Fibroblast of the aortic adventitia (primary cell): ENCODE data around the gene FOXO6. TPM values are rescaled to one million over a fixed set of nuclear protein-coding genes. Genes with fewer than 3 reads are reported as not detected.

Experiments used
- DNase-seq: peaks from one replicate; pipeline ENCODE4 v3.0.0-alpha.2; 2010; ENCODE audit warnings: low read depth
- H3K4me3 ChIP-seq: 2 replicates; pipeline ENCODE4 v1.5.1; 2011; ENCODE audit warnings: low read depth, mild to moderate bottlenecking, control low read depth, low read length, moderate library complexity
- CTCF ChIP-seq: IDR thresholded peaks from 2 replicates; pipeline ENCODE4 v1.5.1; 2011; ENCODE audit warnings: mild to moderate bottlenecking, low read length, control low read depth, inconsistent platforms; ENCODE audit not compliant: insufficient read depth
- total RNA-seq: library from RNA; depleted of rRNA; stranded (reverse); fragments of >200 nt; gene quantifications from 2 replicates; pipeline ENCODE4 v1.2.3, GENCODE V29; 2012; ENCODE audit warnings: low replicate concordance

Gene FOXO6
- total RNA-seq, 1 donor = not detected

DNA sequence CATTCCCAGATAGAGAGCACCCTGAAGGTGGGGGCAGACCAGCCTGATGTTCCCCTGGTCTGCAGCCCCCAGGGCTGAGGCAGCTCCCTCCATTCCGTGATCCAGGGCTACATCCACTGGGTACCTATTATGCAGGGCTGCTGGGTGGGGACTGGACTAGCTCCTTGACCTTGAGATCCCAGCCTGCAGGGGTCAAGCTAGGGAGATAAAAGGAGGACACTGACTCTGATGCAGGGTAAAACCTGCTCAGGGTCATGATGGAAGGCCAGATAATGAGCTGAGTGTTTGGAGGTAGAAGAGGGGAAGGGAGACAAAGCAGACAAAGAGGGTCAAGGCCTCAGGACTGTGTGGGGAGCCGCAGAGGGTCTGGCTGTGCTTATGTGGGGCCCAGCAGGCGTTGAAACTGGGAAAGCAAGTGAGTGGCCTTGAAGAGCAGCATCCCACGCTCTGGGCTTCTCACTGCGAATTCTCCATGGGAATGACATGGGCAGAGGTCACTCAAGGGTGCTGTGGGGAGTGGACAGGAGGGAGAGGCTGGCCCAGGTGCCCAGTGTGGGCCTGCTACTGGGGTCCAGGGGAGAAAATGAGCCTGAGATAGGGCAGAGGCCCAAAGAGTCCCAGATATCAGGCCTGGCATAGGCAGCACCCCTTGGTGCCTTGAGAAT, 9.7 kb downstream of the FOXO6 start:
- TF ChIP-seq CTCF = no peak
- no peak for DNase-seq

DNA sequence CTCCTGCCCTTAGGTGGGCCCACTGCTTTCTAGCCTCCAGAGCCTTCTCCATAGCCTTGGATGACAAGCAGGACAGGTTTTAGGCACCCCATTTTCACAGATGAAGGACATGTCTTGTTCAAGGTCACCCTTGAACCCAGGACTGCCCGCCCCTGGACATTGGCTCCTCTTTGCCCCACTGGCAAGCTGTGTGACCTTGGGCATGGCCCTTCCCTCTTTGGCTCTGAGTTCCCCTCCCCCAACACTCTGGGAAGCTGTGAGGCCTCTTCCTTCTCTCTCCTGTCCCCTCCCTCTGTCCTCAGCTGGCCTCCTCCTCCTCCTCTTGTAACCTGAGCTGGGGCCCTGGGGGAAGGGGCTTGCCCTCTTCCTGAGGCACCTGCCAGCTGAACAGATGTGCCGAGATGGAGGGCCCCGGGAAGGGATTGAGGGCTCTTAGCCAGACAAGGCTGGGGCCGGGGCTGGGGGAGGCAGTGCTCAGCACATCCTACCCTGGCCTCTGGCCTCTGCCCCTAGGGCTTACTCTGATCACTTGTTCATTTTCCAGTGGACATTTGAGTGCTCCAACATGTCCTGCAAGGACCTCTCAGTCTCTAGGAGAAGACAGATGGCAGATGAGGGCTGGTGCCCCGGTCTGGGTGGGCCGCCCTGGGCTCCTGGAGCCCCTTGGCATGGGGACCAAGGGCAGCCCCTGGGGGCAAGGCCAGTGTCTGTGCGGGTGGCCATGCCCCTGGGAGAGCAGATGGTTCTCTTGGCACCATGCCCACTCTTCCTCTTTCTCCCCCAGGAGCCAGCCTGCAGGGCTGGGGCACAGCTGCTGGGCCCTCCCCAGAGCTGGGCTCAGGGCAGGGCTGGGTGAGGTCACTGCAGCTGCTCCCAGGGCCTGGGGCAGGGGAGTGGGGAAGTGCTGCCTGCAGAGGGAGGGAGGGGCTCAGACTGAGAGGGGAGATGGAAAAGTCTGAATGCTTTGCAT, 10.7 kb downstream of the FOXO6 start:
- no peak overlapping the region for H3K4me3 ChIP-seq
- no peak for TF ChIP-seq CTCF
- DNase-seq = no peak

More for the DNA sequence above, 9.7 kb downstream of the FOXO6 start:
- no peak overlapping the region for H3K4me3 ChIP-seq

- DNase-seq = no peak
- H3K4me3 ChIP-seq = no peak overlapping the region
- TF ChIP-seq CTCF = no peak
Measured at GRCh38 chr1:41372600-41372993, 11.4 kb downstream of the FOXO6 start.

DNA sequence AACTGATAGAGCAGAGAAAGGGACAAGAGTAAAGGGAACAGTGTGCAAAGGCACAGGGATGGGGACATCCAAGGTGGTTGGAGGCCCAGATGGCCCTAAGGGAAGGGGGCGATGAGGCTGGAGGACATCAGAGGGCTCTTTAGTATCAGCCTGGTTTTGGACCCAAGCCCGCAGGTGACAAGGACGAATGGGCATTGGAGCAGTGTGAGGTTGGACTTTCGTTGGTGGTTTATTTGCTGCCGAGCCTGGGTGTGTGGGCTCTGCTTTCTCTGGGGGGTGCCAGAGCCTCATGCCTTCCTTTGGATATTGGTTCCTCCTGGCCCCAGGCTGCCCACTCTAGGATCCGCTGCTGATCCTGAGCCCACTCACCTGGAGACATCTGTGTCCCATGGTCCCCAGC, 12.1 kb downstream of the FOXO6 start:
- TF ChIP-seq CTCF = no peak
- no peak for DNase-seq
- no peak overlapping the region for H3K4me3 ChIP-seq

GRCh38 chr1:41374711-41375110, 13.5 kb downstream of the FOXO6 start:
- TF ChIP-seq CTCF = no peak
- H3K4me3 ChIP-seq = no peak overlapping the region
- no peak for DNase-seq

DNA sequence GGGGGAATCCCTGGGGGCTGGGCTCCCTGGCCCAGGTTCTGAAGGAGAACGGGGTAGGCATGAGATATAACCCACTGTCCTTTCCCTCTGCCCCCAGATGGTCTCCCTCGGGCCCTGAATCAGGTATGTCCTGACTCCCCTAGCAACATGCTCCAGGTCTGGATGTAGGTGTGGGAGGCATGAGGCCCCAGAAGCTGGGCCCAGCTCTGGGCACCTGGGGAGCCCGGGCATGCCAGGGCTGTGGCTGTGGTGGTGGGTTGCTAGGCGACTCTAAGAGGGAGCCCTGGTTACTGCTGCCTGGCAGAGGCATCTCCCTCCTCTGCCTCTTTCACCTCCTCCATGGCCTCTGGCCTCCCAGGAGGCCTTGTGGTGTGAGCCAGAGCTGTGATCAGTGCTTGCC, 16.2 kb downstream of the FOXO6 start:
- no peak for DNase-seq
- no peak for TF ChIP-seq CTCF
- no peak overlapping the region for H3K4me3 ChIP-seq
